Sigmoid colon (tissue), 7 donors: ENCODE data around the gene MED31. TPM values are rescaled to one million over a fixed set of nuclear protein-coding genes. Genes with fewer than 3 reads are reported as not detected.
"Not testable (repeated sequence)": the region's sequence is repeated elsewhere in the genome, so short reads cannot be mapped to it uniquely, and the experiment has no call there.

Experiments
- DNase-seq: peaks from one replicate; pipeline ENCODE4 v3.0.0-alpha.2; 2019
- H3K27ac ChIP-seq, 4 donors: fragments of 200-600 bp; sonication (generic); one replicate each; pipeline ENCODE4 v1.5.1; 2016 to 2019; ENCODE audit warnings: mild to moderate bottlenecking in 1 of 4
- H3K27me3 ChIP-seq, 3 donors: fragments of 200-600 bp; sonication (generic); one replicate each; pipeline ENCODE4 v1.5.1; 2019; ENCODE audit warnings: mild to moderate bottlenecking in 1 of 3
- H3K36me3 ChIP-seq, 4 donors: fragments of 200-600 bp; sonication (generic); one replicate each; pipeline ENCODE4 v1.5.1; 2016 to 2019
- H3K4me1 ChIP-seq, 4 donors: fragments of 200-600 bp; sonication (generic); one replicate each; pipeline ENCODE4 v1.5.1; 2017 to 2019
- H3K4me3 ChIP-seq, 4 donors: fragments of 200-600 bp; sonication (generic); one replicate each; pipeline ENCODE4 v1.5.1; 2017 to 2019; ENCODE audit warnings: mild to moderate bottlenecking in 2 of 4, moderate library complexity in 1 of 4
- H3K9me3 ChIP-seq, 4 donors: fragments of 200-600 bp in 3 of 4; sonication (generic) in 3 of 4; one replicate each; pipeline versions ENCODE4 v1.5.1 to v1.6.1; 2013 to 2019
- CTCF ChIP-seq, 4 experiments: fragments of 450-650 bp in 3 of 4; fragments of 200-600 bp in 1 of 4; IDR thresholded peaks; one replicate each; pipeline ENCODE4 v1.5.1; 2016 to 2019; ENCODE audit warnings: antibody characterized with exemption in 4 of 4, mild to moderate bottlenecking in 3 of 4, moderate library complexity in 2 of 4
- EP300 ChIP-seq, 4 donors: sonication (generic); formaldehyde crosslinking; IDR thresholded peaks; one replicate each; pipeline ENCODE4 v1.6.1; 2017; ENCODE audit warnings: antibody characterized with exemption in 4 of 4
- POLR2A ChIP-seq, 2 donors: fragments of 450-650 bp; IDR thresholded peaks; one replicate each; pipeline ENCODE4 v1.6.1; 2016; ENCODE audit warnings: antibody characterized with exemption in 2 of 2, mild to moderate bottlenecking in 2 of 2, moderate library complexity in 2 of 2
- POLR2AphosphoS5 ChIP-seq, 4 donors: sonication (generic); formaldehyde crosslinking; IDR thresholded peaks; one replicate each; pipeline ENCODE4 v1.6.1; 2017; ENCODE audit warnings: antibody characterized with exemption in 4 of 4
- WGBS, 2 donors: extraction: QIAGEN DNeasy Blood & Tissue Kit; methylation state at CpG; one replicate each; pipeline ENCODE4 v1.1.7; 2013; 5-methylcytosine and 5-hydroxymethylcytosine counted together
- intact Hi-C: fragments of 100-400 bp; cut with DNase I; formaldehyde crosslinking; loops from one replicate; pipeline ENCODE4 v1.15.1; 2023
- polyA plus RNA-seq, 3 donors: library from polyadenylated mRNA; stranded (reverse); fragments of 200-250 nt; gene quantifications; one replicate each; pipeline ENCODE4 v1.2.3, GENCODE V29; 2013
- total RNA-seq, 4 donors: library from RNA; depleted of rRNA; stranded (reverse); fragments of >200 nt; gene quantifications; one replicate each; pipeline ENCODE4 v1.1.0, GENCODE V29; 2016
- donor health status: healthy with polysubstance abuse.
- donor health status: Bipolar disorder and iron deficiency.
- donor health status: healthy.

Gene MED31
- total and polyA plus RNA-seq, 7 donors, result 2.0 to 24.0 (median 8.6) TPM

GRCh38 chr17:6696906-6697305 lies 45.5 kb upstream of the MED31 start:
- no peak overlapping the region for H3K4me3 ChIP-seq
- no peaks in the 10 kb centered on the region for H3K9me3 ChIP-seq
- no peak overlapping the region for H3K27ac ChIP-seq
- H3K27me3 ChIP-seq, result no peaks in the 10 kb centered on the region
- TF ChIP-seq POLR2AphosphoS5 (IDR thresholded peaks at IDR 0.05) (no peak), EP300 (IDR thresholded peaks at IDR 0.05) (no peak), POLR2A (IDR thresholded peaks at IDR 0.05) (no peak), CTCF (IDR thresholded peaks at IDR 0.05) (no peak)
- no peaks in the 10 kb centered on the region for H3K4me1 ChIP-seq
- WGBS, 2 donors, result 79 to 88% methylated on average over 5 of the region's 5 CpGs
- no peaks in the 10 kb centered on the region for H3K36me3 ChIP-seq
- intact Hi-C loops, result no loop called here
- no peak for DNase-seq

GRCh38 chr17:6695565-6695964 lies 44.2 kb upstream of the MED31 start:
- DNase-seq, result no peak
- intact Hi-C loops, result no loop called here
- Histone ChIP-seq H3K27me3 (no peaks in the 10 kb centered on the region), H3K27ac (no peak overlapping the region), H3K4me1 (no peaks in the 10 kb centered on the region), H3K9me3 (no peaks in the 10 kb centered on the region), H3K36me3 (no peaks in the 10 kb centered on the region), H3K4me3 (no peak overlapping the region)
- TF ChIP-seq POLR2A (IDR thresholded peaks at IDR 0.05) (no peak), CTCF (IDR thresholded peaks at IDR 0.05) (no peak)
- 76 to 85% methylated on average over 13 of the region's 13 CpGs for WGBS, 2 donors

- Histone ChIP-seq H3K9me3 (no peaks in the 10 kb centered on the region), H3K4me1 (no peaks in the 10 kb centered on the region), H3K4me3 (no peak overlapping the region), H3K27ac (no peak overlapping the region), H3K36me3 (no peaks in the 10 kb centered on the region), H3K27me3 (no peaks in the 10 kb centered on the region)
- no peak for TF ChIP-seq POLR2AphosphoS5 (IDR thresholded peaks at IDR 0.05)
- no peak for TF ChIP-seq POLR2A (IDR thresholded peaks at IDR 0.05)
- TF ChIP-seq CTCF (IDR thresholded peaks at IDR 0.05), result no peak
- no peak for TF ChIP-seq EP300 (IDR thresholded peaks at IDR 0.05)
- DNase-seq, result no peak
- WGBS, 2 donors, result 81 to 84% methylated on average over 2 of the region's 2 CpGs
- intact Hi-C loops, result no loop called here
Observed at GRCh38 chr17:6695051-6695450, 43.6 kb upstream of the MED31 start.

GRCh38 chr17:6691958-6692357 lies 40.6 kb upstream of the MED31 start:
- H3K27me3 ChIP-seq, H3K9me3 ChIP-seq, H3K36me3 ChIP-seq, H3K27ac ChIP-seq, DNase-seq, H3K4me3 ChIP-seq, H3K4me1 ChIP-seq, intact Hi-C loops: not testable (repeated sequence)
- WGBS, 2 donors, result 63 to 67% methylated on average over 6 of the region's 6 CpGs

- Histone ChIP-seq H3K9me3 (no peaks in the 10 kb centered on the region), H3K27ac (no peak overlapping the region), H3K4me1 (no peaks in the 10 kb centered on the region), H3K36me3 (no peaks in the 10 kb centered on the region), H3K4me3 (no peak overlapping the region), H3K27me3 (no peaks in the 10 kb centered on the region)
- intact Hi-C loops, result no loop called here
- TF ChIP-seq CTCF (IDR thresholded peaks at IDR 0.05), result no peak
- no peak for TF ChIP-seq POLR2AphosphoS5 (IDR thresholded peaks at IDR 0.05)
- TF ChIP-seq POLR2A (IDR thresholded peaks at IDR 0.05), result no peak
- TF ChIP-seq EP300 (IDR thresholded peaks at IDR 0.05), result no peak
- WGBS, 2 donors, result 70 to 80% methylated on average over 3 of the region's 3 CpGs
- no peak for DNase-seq
Observed at GRCh38 chr17:6691546-6691945, 40.1 kb upstream of the MED31 start.
